Measurements from ENCODE around the gene CERK. TPM values are rescaled to one million over a fixed set of nuclear protein-coding genes. Genes with fewer than 3 reads are reported as not detected.

CERK gene
- total RNA-seq, 4 donors from 2014 or later, result 37.3 to 51.1 (median 48.0) TPM

GRCh38 chr22:46738647-46739093 lies 618 bp upstream of the CERK start:
- Histone ChIP-seq H3K36me3 (no peaks in the 10 kb centered on the region), H3K27me3 (no peaks in the 10 kb centered on the region), H3K27ac (replicated peaks in 1 of 4) (peak overlapping the region; percentile 89 to 97 (median 92)), H3K9me3 (no peaks in the 10 kb centered on the region), H3K4me1 (peaks cover 55 to 71% (median 62%) of the 10 kb centered on the region in 4 donors), H3K4me3 (peak overlapping the region; percentile 74 to 99 (median 94))
- DNase-seq (ENCODE audit: extremely low spot score), result no peak
- WGBS, result 19% methylated on average over 8 of the region's 20 CpGs
- intact Hi-C loops (cut with DNase I), result loop anchor here (5.0 kb wide), 1 partner anchor 161 kb away; no protein-coding TSS in a partner anchor
- TF ChIP-seq POLR2AphosphoS5 (IDR thresholded peaks at IDR 0.05) (no peak), EP300 (IDR thresholded peaks at IDR 0.05) (no peak), POLR2A (IDR thresholded peaks at IDR 0.05; ENCODE audit: low read depth) (no peak)
- TF ChIP-seq, protein P1, sequence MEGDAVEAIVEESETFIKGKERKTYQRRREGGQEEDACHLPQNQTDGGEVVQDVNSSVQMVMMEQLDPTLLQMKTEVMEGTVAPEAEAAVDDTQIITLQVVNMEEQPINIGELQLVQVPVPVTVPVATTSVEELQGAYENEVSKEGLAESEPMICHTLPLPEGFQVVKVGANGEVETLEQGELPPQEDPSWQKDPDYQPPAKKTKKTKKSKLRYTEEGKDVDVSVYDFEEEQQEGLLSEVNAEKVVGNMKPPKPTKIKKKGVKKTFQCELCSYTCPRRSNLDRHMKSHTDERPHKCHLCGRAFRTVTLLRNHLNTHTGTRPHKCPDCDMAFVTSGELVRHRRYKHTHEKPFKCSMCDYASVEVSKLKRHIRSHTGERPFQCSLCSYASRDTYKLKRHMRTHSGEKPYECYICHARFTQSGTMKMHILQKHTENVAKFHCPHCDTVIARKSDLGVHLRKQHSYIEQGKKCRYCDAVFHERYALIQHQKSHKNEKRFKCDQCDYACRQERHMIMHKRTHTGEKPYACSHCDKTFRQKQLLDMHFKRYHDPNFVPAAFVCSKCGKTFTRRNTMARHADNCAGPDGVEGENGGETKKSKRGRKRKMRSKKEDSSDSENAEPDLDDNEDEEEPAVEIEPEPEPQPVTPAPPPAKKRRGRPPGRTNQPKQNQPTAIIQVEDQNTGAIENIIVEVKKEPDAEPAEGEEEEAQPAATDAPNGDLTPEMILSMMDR (IDR thresholded peaks at IDR 0.05), result no peak

GRCh38 chr22:46737105-46737975 lies 712 bp downstream of the CERK start:
- intact Hi-C loops (cut with DNase I), result loop anchor here (5.0 kb wide), 1 partner anchor 160 kb away; no protein-coding TSS in a partner anchor
- H3K27me3 ChIP-seq, result no peaks in the 10 kb centered on the region
- no peak for DNase-seq (ENCODE audit: extremely low spot score)
- no peaks in the 10 kb centered on the region for H3K9me3 ChIP-seq
- no peak for TF ChIP-seq POLR2AphosphoS5 (IDR thresholded peaks at IDR 0.05)
- no peak for TF ChIP-seq POLR2A (IDR thresholded peaks at IDR 0.05; ENCODE audit: low read depth)
- TF ChIP-seq, protein P1 (IDR thresholded peaks at IDR 0.05), result no peak
- no peak for TF ChIP-seq EP300 (IDR thresholded peaks at IDR 0.05)
- peak overlapping the region; percentile 89 to 97 (median 92) for H3K27ac ChIP-seq (replicated peaks in 1 of 4)
- WGBS, result 9% methylated on average over 33 of the region's 53 CpGs
- H3K36me3 ChIP-seq, result no peaks in the 10 kb centered on the region
- H3K4me3 ChIP-seq, result peak overlapping the region; percentile 74 to 99 (median 94)
- peaks cover 65 to 82% (median 69%) of the 10 kb centered on the region in 4 donors for H3K4me1 ChIP-seq

DNA sequence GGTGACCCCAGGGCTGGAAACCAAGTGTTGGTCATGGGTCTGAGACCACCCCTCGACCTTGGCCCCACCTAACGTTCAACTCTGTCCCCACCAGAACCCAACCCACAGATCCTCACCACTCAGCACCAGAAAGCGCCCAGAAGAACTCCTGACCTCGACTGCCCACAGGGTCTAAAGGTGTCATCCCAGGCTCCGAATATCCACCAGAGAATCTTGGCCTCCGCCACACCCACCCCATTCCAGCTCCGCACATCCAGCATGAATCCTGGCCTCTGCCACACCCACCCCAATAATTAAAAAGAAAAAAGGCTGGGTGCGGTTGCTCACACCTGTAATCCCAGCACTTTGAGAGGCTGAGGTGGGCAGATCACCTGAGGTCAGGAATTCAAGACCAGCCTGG lies 1.3 kb downstream of the CERK start:
- peak overlapping the region; percentile 89 to 97 (median 92) for H3K27ac ChIP-seq (replicated peaks in 1 of 4)
- peaks cover 71 to 82% (median 75%) of the 10 kb centered on the region in 4 donors for H3K4me1 ChIP-seq
- TF ChIP-seq EP300 (IDR thresholded peaks at IDR 0.05) (no peak), POLR2A (IDR thresholded peaks at IDR 0.05; ENCODE audit: low read depth) (no peak), POLR2AphosphoS5 (IDR thresholded peaks at IDR 0.05) (no peak)
- TF ChIP-seq, protein P1 (IDR thresholded peaks at IDR 0.05), result no peak
- no peak for DNase-seq (ENCODE audit: extremely low spot score)
- intact Hi-C loops (cut with DNase I), result loop anchor here (5.0 kb wide), 1 partner anchor 159 kb away; no protein-coding TSS in a partner anchor
- peaks cover 0 to 4% (median under 1%) of the 10 kb centered on the region in 4 donors for H3K36me3 ChIP-seq
- peak overlapping the region; percentile 74 to 99 (median 94) for H3K4me3 ChIP-seq
- H3K27me3 ChIP-seq, result no peaks in the 10 kb centered on the region
- 82% methylated on average over 8 of the region's 8 CpGs for WGBS
- H3K9me3 ChIP-seq, result no peaks in the 10 kb centered on the region

DNA sequence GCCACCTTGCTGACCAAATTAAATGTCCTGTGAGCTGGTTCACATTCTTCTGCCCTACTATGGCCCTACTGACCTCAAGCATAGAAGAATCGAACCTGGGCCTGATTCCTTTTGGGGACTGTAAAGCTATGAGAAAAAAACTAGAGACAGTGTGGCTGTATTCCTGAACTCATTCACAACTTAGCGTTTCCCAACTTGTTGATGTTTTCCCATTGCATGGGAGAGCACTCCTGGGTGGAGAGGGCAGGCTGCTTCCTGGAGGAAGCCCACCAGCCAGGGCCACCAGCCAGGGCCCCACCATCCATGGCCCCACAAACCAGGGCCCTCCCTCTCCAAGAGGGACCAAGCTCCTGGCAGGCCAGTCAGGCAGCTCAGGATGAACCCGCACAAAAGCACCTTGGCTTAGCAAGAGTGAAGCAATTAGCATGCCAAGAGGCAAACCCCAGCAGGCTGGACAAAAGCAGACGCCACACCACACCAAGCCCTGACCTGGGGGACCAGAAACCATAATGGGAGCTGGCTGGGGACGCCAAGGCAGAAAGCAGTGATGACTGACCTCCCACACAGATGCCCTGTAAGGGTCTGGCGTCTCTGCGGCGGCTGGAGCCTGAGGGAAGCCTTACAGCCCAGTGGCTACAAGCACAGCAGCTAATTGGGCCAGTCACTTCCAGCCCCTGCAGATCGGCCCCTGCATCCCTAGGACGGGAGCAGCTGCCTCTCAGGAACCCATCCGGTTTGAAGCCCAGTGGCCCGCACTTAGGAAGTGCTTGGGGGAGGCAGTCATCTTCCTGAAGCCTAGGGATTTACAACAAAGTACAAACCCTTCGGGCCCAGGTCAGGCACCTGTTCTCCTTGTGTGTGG lies 2.1 kb downstream of the CERK start:
- peaks cover 78 to 84% (median 81%) of the 10 kb centered on the region in 4 donors for H3K4me1 ChIP-seq
- no peaks in the 10 kb centered on the region for H3K27me3 ChIP-seq
- WGBS, result 71% methylated on average over 13 of the region's 13 CpGs
- no peak for DNase-seq (ENCODE audit: extremely low spot score)
- peaks cover 0 to 11% (median 5%) of the 10 kb centered on the region in 4 donors for H3K36me3 ChIP-seq
- H3K4me3 ChIP-seq, result peak overlapping the region; percentile 74 to 99 (median 94)
- intact Hi-C loops (cut with DNase I), result loop anchor here (5.0 kb wide), 1 partner anchor 159 kb away; no protein-coding TSS in a partner anchor
- peak overlapping the region; percentile 67 to 97 (median 92) for H3K27ac ChIP-seq (replicated peaks in 1 of 4)
- no peaks in the 10 kb centered on the region for H3K9me3 ChIP-seq
- TF ChIP-seq POLR2A (IDR thresholded peaks at IDR 0.05; ENCODE audit: low read depth) (no peak), EP300 (IDR thresholded peaks at IDR 0.05) (no peak), POLR2AphosphoS5 (IDR thresholded peaks at IDR 0.05) (peak; percentile 18 to 40)
- TF ChIP-seq, protein P1 (IDR thresholded peaks at IDR 0.05), result no peak

All from esophagus muscularis mucosa (tissue), 4 donors.